HG02610 (cell line): ENCODE measurements around the gene CHCHD6.

Source experiments
- ATAC-seq: cut with Tn5 transposase; IDR thresholded peaks from one replicate; pipeline ENCODE4 v1.9.1; 2021; ENCODE audit warnings: mild to moderate bottlenecking, moderate library complexity; ENCODE audit not compliant: unreplicated experiment

CHCHD6 gene

DNA sequence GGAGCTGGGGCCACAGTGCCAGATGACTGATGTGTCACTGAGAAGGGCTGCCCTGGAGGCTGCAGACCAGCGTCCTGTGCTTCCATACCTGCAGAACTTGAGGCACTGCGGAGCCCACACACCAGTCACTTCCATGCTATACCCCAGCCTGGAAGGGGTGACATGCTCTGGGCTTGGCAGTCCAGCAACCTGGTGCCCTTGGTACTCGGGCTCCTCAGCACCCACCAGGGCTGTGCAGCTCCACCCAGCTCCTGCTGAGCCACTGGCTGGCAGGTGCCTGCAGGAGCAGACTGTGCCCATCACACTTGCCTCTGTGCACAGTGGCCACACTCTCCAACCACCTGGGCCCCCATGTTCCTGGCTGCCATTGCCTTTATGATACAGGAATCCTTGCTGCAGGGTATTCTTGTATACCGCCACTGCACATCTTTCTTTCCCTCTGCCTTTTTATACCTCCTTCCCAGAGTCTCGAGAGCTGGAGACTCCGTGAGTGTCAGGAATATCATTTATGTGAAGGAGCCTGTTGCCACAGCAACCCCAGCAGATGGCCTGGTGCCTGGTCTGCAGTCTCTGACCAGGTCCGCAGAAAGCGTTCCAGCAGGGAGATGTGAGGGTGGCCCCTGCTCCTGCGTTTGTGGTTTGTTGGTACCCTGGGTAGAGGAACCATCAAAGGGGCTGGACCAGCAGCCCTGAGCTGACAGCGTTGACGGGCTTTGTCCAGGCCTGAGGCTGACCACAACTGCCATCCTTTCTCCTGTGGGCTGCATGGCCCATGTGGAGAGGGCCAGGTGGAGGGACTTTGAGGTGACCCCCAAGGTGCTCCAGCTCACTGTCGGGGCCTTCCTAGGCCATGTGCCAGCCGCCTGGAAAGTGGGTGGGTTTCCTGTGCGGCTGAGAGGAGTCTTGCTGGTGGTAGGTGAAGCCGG is 185.5 kb downstream of the CHCHD6 start:
- ATAC-seq: no peak

DNA sequence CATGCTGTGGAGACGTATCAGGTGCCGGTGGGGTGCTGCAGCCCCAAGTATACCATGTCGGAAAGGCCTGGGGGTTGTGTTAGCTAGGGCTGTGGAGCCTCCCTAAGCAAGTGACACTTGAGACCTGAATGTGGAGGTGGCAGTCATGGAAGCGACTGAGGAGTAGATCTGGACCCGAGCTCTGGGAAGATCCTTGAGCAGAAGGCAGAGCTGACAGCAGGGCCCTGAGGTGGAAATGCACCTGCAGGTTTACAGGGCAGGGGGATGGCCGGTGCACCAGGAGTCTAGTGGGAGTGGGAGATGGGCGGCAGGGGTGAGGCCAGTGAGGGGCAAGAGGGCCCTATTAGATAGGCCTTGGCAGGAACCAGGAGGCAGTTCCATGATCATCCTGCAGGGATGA is 187.1 kb downstream of the CHCHD6 start:
- no peak for ATAC-seq

DNA sequence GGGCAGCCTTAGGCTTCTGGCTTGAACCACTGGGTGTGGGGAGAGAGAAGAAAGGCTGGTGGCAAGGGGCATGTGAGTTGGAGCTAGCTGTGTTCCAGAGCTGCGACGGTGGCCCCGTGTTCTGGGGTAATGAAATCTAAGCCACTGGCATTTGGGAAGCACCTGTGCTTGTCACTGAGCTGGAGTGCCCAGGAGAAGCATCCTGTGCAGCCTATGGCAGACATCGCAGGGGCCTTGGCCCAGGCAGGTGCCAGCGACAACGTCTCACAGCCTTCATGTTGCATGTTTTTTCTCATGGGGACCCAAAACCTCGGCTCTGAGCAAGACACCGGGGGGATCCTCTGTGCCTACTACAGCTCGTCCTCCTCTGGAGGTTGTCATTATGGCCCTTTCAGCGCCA is 187.8 kb downstream of the CHCHD6 start:
- no peak for ATAC-seq

DNA sequence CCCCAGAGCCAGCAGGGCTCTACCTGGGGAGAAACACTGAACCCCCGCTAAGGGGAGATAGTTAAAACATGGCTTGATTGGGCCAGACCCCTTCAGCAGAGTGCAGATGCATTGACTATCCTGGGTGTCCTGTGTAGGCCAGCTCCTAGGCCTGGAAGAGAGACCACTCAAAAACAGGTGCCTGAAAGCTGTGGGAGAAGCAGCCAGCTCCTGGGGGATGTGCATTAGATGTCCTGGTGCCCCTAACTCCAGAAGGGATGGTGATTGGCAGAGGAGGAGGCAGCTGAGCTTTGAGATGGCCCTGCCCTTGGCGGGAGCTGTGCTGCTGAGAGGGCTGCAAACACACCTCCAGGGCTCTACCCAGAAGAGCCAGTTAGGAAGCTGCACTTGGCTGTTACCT is 189.6 kb downstream of the CHCHD6 start:
- ATAC-seq: no peak

DNA sequence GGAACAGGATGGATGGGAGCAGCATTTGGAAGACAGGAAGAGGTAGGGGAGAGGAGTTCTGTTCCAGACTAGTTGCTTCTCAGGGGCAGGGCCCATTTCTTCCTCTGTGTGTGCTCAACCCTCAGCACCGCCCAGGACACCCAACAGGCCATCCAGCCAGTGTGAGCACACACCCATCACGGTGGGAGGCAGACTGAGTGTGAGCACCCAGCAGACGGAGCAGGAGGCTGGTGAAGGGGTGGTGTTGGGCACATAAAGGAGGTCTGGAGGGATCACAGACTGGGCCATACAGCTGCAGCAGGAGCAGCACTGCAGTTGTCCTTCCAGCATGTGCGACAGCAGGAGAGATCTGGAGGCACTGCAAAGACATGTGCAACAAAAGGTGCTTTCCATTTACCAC is 190.4 kb downstream of the CHCHD6 start:
- ATAC-seq: no peak

DNA sequence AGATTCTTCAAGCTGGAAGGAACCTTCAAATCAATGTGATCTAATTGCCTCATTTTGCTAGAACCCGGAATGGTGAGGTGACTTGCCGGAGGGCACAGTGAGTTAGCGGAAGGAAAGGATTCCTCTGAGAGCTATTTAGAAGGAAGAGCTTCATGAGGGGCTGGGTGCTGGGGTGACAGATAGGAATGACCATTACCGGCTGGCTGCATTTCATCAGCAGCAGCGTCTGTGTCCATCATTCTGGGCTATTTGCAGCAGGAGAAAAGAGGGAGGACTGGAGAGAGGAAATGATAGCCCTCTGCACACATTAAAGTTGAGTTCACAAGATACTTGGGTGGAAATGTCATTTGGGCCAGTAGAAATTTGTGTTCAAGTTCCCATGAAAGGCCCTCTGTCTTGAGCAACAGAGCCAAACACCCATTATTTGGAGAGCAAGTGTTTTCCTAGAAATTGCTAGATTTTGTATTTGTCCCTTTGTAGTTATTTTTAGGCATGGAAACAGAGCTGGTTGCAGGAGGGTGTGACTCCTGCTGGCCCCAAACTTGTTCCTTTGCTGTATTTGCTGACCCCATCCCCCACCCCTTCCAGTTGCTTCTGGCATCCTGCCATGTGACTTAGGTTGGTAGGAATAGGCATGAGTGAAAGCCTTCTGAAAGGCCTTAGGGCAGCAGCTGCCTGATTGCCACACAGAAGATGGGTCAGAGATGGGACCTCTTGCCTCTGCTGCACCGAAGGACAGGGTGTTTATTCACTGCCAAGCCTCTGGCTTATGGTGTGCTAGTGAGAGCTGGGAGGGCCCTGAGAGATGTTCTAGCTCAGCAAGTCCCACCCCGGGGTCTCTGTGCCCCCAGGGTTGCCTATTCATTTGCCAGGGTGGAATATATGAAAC is 191.4 kb downstream of the CHCHD6 start:
- no peak for ATAC-seq

DNA sequence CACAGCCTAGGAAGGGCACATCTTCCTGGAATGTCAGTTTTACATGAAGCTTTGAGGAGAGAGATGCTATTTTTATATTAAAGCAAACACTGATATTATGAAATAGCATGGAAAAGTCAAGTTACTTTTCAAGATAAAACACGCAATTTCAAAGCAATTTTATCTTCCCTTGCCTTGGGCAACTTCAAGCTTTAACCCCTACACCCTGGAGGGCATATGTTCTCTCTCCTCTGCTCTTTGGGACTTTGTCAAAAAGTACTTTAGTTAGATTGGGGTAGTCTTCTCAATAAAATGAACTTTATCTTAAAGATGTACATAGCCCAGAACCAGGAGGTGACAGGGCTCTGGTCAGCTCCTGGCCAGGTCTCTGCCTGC is 192.0 kb downstream of the CHCHD6 start:
- no peak for ATAC-seq

DNA sequence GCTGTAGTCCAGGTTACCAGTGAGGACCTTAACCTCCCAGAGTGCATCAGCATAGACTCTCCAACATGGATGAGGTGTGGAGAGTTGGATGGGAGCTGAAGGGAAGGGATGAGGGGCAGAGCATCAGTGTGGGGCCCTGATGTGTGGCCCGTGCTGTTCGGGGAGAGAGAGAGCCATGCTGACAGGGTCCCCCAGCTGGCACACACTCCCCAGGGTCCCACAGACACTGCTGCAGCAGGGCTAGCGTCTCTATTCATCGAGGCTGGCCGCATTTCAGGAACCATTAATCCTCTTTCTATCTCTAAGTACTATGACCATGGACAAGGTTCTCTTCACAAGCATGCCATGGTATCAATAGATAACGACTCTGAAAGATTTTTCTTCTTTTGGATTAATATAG is 192.9 kb downstream of the CHCHD6 start:
- no peak for ATAC-seq

DNA sequence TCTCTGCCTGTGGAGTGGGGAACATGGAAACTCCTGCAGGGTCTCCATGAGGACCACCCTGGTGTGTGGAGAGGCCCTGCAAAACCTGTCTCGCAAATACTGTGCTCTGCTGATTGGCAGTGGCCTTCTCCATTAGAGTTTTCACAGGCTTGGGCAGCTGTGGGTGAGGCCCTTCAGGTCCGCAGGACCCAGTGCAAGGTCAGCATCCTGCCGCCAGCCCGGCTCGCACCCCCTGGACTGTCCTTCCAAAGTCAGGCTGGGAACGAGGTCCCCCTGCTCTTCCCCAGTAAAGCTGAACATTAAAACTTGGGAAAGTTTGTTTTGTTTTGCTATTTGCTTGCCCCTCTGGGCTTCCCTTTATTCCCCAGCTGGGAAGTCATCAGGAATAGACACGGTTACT is 193.9 kb downstream of the CHCHD6 start:
- no peak for ATAC-seq

DNA sequence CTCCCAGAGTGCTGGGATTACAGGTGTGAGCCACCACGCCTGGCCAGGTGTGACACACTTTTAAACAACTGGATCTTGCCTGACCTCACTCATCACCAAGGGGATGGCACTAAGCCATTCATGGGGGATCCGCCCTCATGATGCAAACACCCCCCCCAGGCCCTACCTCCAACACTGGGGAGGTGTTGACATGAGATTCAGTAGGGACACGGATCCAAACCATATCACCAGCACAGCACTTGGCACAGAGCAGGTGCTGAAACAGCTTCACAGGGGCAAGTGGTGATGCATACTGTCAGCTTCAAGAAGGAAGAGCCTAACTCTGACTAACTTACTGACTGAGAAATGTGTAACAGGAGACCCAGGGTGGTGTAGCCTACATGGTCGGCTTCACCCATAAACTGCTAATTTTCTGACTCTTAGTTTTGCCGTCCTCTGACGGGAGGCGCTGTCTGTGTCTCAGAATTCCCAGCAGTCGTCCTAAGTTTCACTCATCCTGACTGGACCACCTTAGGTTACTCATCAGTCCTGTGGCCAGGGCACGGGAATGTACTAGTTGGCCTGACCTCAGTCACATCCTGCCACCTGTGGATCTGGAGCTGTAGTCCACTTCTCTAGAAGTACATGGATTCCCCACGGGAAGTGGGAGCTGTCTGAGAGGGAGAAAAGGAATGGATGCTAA is 197.0 kb downstream of the CHCHD6 start:
- no peak for ATAC-seq

DNA sequence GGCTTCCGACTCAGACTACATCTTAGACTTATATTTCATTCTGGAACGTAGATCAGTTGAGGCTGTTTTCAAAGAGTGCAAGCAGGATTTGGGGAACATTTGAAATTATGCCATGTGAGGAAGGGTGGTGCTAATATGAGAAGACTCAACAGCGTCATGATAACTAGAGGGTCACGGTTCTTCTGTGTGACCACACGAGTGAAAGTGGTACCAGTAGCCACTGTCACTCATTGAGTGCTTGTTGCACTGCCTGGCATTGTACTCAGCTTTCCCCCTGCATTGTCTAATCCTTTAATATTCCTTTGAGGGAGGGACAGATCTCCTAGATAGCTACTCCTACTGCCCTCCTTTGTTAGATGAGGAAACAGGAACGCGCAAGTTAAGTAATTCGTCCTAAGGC is 197.6 kb downstream of the CHCHD6 start:
- ATAC-seq: no peak

DNA sequence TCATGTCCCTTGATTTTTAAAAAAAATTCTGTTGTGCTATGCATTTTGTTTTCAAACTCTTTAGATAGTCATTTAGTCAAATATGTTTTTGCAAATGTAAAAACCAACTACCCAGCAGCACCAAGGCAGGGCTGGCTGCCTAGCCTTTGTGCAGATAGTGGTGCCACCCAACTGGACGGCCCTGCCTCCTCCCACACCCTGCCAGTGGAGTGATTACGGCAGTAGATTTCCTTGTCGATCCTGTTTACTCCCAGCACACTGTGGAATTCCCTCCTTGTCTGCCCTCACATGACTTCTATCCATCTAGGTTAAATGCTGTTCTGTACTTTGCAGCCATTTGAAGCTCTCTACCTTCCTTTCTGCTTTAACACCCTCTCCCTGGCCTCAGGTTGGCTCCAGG is 199.5 kb downstream of the CHCHD6 start:
- no peak for ATAC-seq

DNA sequence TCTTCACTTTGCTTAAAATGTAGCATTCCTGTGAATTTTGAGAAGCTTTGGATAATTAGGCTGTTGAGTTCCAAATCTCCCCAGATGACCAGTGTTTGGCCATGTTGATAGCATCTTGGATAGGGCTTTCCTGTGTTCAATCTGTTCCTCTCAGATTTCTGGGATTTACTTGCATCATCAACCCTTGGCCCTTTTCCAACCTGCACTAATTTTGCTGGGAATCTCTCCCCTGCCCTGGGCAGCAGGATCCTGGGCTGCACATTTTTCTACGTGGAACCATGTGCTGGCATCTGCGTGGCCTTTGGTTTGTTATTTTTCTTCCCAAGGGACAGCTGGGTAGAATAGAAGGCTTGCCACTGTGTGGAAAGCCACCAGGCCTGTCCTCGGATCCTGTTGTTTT is 203.5 kb downstream of the CHCHD6 start:
- ATAC-seq: no peak

DNA sequence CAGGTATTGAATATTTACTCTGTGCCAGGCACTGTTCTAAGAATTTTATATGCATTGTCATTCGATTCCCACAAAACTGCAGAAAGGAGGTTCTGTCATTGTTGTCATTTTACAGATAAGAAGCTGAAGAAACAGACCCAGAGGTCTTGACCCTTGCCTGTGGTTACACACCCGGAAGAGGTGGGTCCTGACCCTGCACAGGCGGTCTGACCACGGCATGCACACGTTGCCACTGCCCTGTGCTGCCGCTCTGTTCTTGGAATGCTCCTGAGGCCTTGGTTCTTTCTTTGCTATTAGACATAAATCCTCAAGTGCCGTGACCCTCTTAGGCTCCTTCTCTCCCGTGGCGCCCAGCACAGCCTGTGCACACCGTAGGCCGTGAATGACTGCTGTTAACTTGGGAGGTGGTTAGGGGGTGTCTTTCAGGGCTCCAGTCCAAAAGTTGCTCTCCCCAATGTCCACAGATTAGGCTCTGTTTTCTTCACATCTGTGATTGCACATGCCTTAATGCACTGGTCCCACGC is 204.8 kb downstream of the CHCHD6 start:
- ATAC-seq: no peak

DNA sequence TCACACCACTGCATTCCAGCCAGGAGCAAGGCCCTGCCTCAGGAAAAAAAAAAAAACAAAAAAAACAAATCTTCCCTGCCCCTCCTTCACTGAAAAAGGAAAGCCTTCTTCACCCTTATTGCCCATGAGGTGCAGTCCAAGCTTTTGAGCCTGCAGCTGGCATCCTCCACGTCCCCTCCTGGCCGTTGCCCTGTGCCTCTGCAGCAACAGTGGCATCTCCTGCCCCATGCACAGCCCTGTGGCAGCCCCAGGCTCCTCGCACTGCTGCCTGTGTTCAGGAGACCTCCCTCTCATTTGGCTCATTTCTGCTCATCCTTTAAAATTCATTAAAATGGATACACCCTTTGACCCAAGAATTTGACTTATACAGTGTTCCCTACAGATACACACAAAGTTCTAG is 206.2 kb downstream of the CHCHD6 start:
- ATAC-seq: no peak

DNA sequence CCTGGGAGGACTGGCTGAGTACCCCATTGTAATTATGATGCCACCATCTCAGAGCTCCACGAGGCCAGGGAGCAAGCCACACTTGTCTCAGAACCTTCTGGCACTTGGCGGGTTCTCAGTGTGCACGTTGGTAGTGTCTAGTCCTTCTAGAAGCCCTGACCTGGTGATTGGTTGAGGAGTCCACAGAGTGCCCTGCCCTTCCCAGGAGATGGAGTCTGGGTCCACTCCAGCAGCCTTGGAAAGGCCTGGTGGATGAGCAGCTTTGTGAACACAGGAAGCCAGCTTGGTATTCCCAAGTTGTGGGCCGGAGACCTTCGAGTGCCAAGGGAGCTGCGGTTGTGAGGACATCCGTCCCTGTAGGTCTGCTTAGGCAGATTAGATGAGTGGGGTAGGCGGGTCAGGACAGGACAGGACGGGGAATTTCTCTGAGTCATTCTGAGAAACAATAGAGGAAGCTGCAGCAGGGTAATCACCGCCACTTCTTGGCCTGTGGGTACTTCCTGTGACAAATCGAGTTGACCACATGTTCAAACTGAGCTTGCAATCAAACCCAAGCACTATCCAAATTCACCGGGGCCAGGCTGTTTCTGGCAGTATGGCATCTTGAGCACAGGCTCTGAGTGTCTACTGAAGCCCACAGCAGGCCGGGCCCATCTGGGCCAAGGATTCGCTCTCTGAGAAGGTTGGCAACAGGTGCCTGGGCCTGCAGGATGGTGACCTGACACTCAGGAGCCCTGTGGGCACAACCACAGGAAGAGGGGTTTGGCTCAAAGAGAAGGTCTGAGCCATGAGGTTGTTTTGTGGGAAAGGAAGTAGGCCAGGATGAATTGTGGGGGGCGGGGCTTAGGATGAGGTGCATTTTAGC is 207.4 kb downstream of the CHCHD6 start:
- peak; percentile 95 for ATAC-seq

DNA sequence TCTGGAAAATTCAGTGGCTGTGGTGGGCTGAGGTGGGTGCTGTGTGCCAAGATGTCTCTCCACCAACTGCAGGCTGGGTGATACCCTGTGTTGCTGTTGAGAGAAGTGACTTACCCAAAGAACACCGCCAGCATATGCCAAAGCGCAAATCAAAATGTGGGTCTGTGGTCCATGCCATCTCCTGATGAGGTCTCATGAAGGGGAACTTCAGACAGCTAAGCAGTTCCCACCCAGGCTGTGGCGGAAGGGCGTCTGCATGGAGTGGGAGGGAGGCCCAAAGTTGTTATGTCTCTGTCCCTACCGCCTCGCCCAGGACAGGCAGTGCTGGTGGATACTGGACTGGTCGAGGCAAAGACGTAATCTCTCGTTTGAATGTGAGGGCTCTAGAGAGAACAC is 208.0 kb downstream of the CHCHD6 start:
- ATAC-seq: no peak

DNA sequence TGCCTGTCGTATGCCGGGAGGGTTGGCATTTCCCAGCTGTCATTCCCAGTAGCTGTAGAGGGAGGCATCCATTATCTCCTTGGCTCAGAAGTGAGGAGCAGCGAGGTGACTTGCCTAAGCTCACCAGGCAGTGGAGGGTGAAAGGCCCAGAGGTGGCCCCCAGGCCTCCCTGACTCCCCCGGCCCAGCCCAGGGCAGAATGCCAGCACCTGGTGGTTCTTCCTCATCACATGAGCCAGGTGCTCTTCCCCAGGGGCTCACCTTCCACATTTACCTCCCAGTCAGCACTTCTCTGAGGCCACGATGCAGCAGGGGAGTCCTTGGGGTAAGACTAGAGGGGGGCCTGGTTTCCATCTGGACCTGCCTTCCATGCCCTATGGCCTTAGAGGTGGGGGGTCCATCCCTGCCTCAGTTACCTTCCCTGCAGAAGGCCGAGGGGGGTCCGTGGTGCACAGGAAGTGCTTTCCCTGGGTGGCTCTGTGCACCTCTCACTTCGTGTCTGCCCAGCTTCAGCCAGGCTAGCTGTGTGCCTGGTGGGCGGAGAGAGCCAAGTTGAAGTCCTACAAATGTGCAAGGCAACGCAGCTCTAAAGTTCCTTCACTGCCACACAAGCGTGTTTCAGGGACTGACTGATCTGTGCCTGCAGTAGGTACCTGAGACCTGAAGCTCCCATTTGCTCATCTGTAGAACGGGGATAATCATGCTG is 208.6 kb downstream of the CHCHD6 start:
- no peak for ATAC-seq

DNA sequence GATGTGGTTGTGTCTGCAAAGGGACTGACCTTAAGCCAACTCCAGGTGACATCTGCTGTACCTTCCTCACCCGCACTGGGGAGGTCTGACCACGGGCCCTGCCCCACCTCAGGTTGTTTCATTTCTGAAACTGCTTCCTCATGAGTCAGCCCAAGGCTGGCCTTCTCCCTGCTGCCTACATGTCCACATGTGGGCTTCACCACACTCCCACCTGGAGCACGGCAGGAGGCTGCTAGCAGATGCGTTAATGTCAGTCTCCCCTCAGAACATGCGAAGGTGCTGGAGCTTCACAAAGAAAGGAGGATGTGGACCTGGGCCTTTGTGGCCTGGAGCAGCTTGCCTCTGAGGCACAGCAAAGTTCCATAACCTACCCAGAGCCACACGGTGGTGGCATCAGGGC is 209.5 kb downstream of the CHCHD6 start:
- ATAC-seq: no peak

DNA sequence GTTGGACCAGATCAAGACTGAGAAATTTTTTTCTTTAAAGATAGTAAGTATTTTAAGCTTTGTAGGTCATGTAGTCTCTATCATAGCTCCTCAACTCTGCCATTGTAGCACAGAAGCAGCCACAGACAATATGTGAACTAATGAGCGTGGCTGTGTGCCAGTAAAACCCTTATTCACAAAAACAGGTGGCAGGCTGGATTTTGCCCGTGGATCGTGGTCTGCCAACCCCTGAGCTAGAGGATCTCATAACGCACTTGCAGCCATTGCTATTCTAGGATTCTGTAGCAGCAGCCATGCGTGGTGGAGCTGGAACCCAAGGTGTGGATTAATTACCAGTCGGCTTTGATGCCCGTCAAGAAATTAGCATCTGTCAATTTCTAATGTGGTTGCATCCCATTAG is 210.2 kb downstream of the CHCHD6 start:
- no peak for ATAC-seq
